Measurements from ENCODE around the gene SKOR1.
A peak's percentile ranks its signal among the peaks of the same experiment; 100 is the strongest.

The SKOR1 gene

GRCh38 chr15:67861983-67862382 lies 36.7 kb downstream of the SKOR1 start:
- H3K4me1 ChIP-seq (ENCODE audit: control insufficient read depth in 2 of 2, insufficient read depth in 1 of 2, low read depth in 1 of 2, low read length in 2 of 2): peaks cover 9 to 17% of the 10 kb centered on the region in 2 donors
- H4K91ac ChIP-seq (ENCODE audit: low read depth, low read length, poor library complexity): no peak overlapping the region
- WGBS, 2 donors (ENCODE audit: extremely low coverage in 2 of 2, insufficient read length in 2 of 2, insufficient replicate concordance in 1 of 2): no CpG with 5 or more reads among the region's 3 CpGs
- no peaks in the 10 kb centered on the region for H3K36me3 ChIP-seq (replicated peaks in 1 of 2; ENCODE audit: control insufficient read depth in 2 of 2, insufficient read depth in 2 of 2, low read length in 2 of 2)
- no peak overlapping the region for H3K4ac ChIP-seq (ENCODE audit: low read length)
- no peak overlapping the region for H3K4me2 ChIP-seq (ENCODE audit: insufficient read depth, low read length, poor library complexity, severe bottlenecking)
- H3K18ac ChIP-seq (ENCODE audit: low read length): no peak overlapping the region
- no peak overlapping the region for H2BK15ac ChIP-seq (ENCODE audit: low read length)
- H2AK5ac ChIP-seq (ENCODE audit: low read depth, low read length): no peak overlapping the region
- H2AFZ ChIP-seq (ENCODE audit: low read length): no peak overlapping the region
- no peaks in the 10 kb centered on the region for H3K9me3 ChIP-seq (replicated peaks in 1 of 2; ENCODE audit: control insufficient read depth in 2 of 2, insufficient read depth in 1 of 2, low read depth in 1 of 2, low read length in 2 of 2)
- H3K27ac ChIP-seq (replicated peaks; ENCODE audit: low read length): no peak overlapping the region
- no peak overlapping the region for H3K4me3 ChIP-seq (ENCODE audit: low read length in 2 of 2)
- H4K8ac ChIP-seq (ENCODE audit: low read depth, low read length): no peak overlapping the region
- H3K23ac ChIP-seq (ENCODE audit: low read depth, low read length, poor library complexity): no peak overlapping the region
- no peak overlapping the region for H2BK5ac ChIP-seq (ENCODE audit: low read length)
- H3K9ac ChIP-seq (ENCODE audit: low read depth, low read length, poor library complexity): no peak overlapping the region
- no peak overlapping the region for H3K14ac ChIP-seq (ENCODE audit: low read length)
- no peaks in the 10 kb centered on the region for H3K79me1 ChIP-seq (ENCODE audit: low read depth, low read length)
- no peak overlapping the region for H2BK12ac ChIP-seq (ENCODE audit: low read length)
- no peak overlapping the region for H2BK120ac ChIP-seq (ENCODE audit: low read depth, low read length)
- DNase-seq (ENCODE audit: low spot score): no peak
- no peaks in the 10 kb centered on the region for H3K27me3 ChIP-seq (ENCODE audit: control insufficient read depth in 3 of 3, insufficient read depth in 3 of 3, low read depth in 1 of 3, low read length in 3 of 3)

- Histone ChIP-seq H3K4ac (ENCODE audit: low read length) (no peak overlapping the region), H3K9me3 (replicated peaks in 1 of 2; ENCODE audit: control insufficient read depth in 2 of 2, insufficient read depth in 1 of 2, low read depth in 1 of 2, low read length in 2 of 2) (no peaks in the 10 kb centered on the region), H2AFZ (ENCODE audit: low read length) (peak overlapping the region; percentile 99), H3K36me3 (replicated peaks in 1 of 2; ENCODE audit: control insufficient read depth in 2 of 2, insufficient read depth in 2 of 2, low read length in 2 of 2) (no peaks in the 10 kb centered on the region), H3K18ac (ENCODE audit: low read length) (no peak overlapping the region), H3K4me1 (ENCODE audit: control insufficient read depth in 2 of 2, insufficient read depth in 1 of 2, low read depth in 1 of 2, low read length in 2 of 2) (peaks cover 9 to 17% of the 10 kb centered on the region in 2 donors), H4K91ac (ENCODE audit: low read depth, low read length, poor library complexity) (no peak overlapping the region), H2BK5ac (ENCODE audit: low read length) (no peak overlapping the region), H2AK5ac (ENCODE audit: low read depth, low read length) (no peak overlapping the region), H3K9ac (ENCODE audit: low read depth, low read length, poor library complexity) (no peak overlapping the region), H3K14ac (ENCODE audit: low read length) (no peak overlapping the region), H3K27me3 (ENCODE audit: control insufficient read depth in 3 of 3, insufficient read depth in 3 of 3, low read depth in 1 of 3, low read length in 3 of 3) (no peaks in the 10 kb centered on the region), H2BK12ac (ENCODE audit: low read length) (no peak overlapping the region), H2BK15ac (ENCODE audit: low read length) (no peak overlapping the region), H3K4me2 (ENCODE audit: insufficient read depth, low read length, poor library complexity, severe bottlenecking) (no peak overlapping the region), H3K79me1 (ENCODE audit: low read depth, low read length) (no peaks in the 10 kb centered on the region), H3K4me3 (ENCODE audit: low read length in 2 of 2) (no peak overlapping the region), H3K23ac (ENCODE audit: low read depth, low read length, poor library complexity) (no peak overlapping the region), H3K27ac (replicated peaks; ENCODE audit: low read length) (no peak overlapping the region), H2BK120ac (ENCODE audit: low read depth, low read length) (no peak overlapping the region), H4K8ac (ENCODE audit: low read depth, low read length) (no peak overlapping the region)
- DNase-seq (ENCODE audit: low spot score): no peak
- no CpG with 5 or more reads among the region's 16 CpGs for WGBS, 2 donors (ENCODE audit: extremely low coverage in 2 of 2, insufficient read length in 2 of 2, insufficient replicate concordance in 1 of 2)
These were observed 37.6 kb downstream of the SKOR1 start for GRCh38 chr15:67862750-67863441.

GRCh38 chr15:67863442-67863987 lies 38.2 kb downstream of the SKOR1 start:
- H4K91ac ChIP-seq (ENCODE audit: low read depth, low read length, poor library complexity): no peak overlapping the region
- no peaks in the 10 kb centered on the region for H3K27me3 ChIP-seq (ENCODE audit: control insufficient read depth in 3 of 3, insufficient read depth in 3 of 3, low read depth in 1 of 3, low read length in 3 of 3)
- H3K18ac ChIP-seq (ENCODE audit: low read length): peak overlapping the region; percentile 97
- H2AK5ac ChIP-seq (ENCODE audit: low read depth, low read length): no peak overlapping the region
- WGBS, 2 donors (ENCODE audit: extremely low coverage in 2 of 2, insufficient read length in 2 of 2, insufficient replicate concordance in 1 of 2): no CpG with 5 or more reads among the region's 41 CpGs
- no peaks in the 10 kb centered on the region for H3K36me3 ChIP-seq (replicated peaks in 1 of 2; ENCODE audit: control insufficient read depth in 2 of 2, insufficient read depth in 2 of 2, low read length in 2 of 2)
- peak overlapping the region; percentile 15 to 28 for H3K4me3 ChIP-seq (ENCODE audit: low read length in 2 of 2)
- no peak overlapping the region for H3K27ac ChIP-seq (replicated peaks; ENCODE audit: low read length)
- no peak overlapping the region for H3K23ac ChIP-seq (ENCODE audit: low read depth, low read length, poor library complexity)
- H3K9me3 ChIP-seq (replicated peaks in 1 of 2; ENCODE audit: control insufficient read depth in 2 of 2, insufficient read depth in 1 of 2, low read depth in 1 of 2, low read length in 2 of 2): peaks cover 0 to under 1% of the 10 kb centered on the region in 2 donors
- no peak overlapping the region for H3K9ac ChIP-seq (ENCODE audit: low read depth, low read length, poor library complexity)
- H3K79me1 ChIP-seq (ENCODE audit: low read depth, low read length): no peaks in the 10 kb centered on the region
- H2BK120ac ChIP-seq (ENCODE audit: low read depth, low read length): no peak overlapping the region
- peak overlapping the region; percentile 42 for H3K14ac ChIP-seq (ENCODE audit: low read length)
- no peak overlapping the region for H3K4ac ChIP-seq (ENCODE audit: low read length)
- H3K4me2 ChIP-seq (ENCODE audit: insufficient read depth, low read length, poor library complexity, severe bottlenecking): peak overlapping the region; percentile 59
- peak; percentile 77 for DNase-seq (ENCODE audit: low spot score)
- H2BK5ac ChIP-seq (ENCODE audit: low read length): peak overlapping the region; percentile 17
- H2BK12ac ChIP-seq (ENCODE audit: low read length): peak overlapping the region; percentile 59
- peaks cover 9 to 17% of the 10 kb centered on the region in 2 donors for H3K4me1 ChIP-seq (ENCODE audit: control insufficient read depth in 2 of 2, insufficient read depth in 1 of 2, low read depth in 1 of 2, low read length in 2 of 2)
- no peak overlapping the region for H4K8ac ChIP-seq (ENCODE audit: low read depth, low read length)
- peak overlapping the region; percentile 99 for H2AFZ ChIP-seq (ENCODE audit: low read length)
- H2BK15ac ChIP-seq (ENCODE audit: low read length): peak overlapping the region; percentile 90

GRCh38 chr15:67865331-67865730 lies 40.0 kb downstream of the SKOR1 start:
- H3K4me2 ChIP-seq (ENCODE audit: insufficient read depth, low read length, poor library complexity, severe bottlenecking): no peak overlapping the region
- no peak overlapping the region for H3K14ac ChIP-seq (ENCODE audit: low read length)
- no peak for DNase-seq (ENCODE audit: low spot score)
- peaks cover 9 to 13% of the 10 kb centered on the region in 2 donors for H3K4me1 ChIP-seq (ENCODE audit: control insufficient read depth in 2 of 2, insufficient read depth in 1 of 2, low read depth in 1 of 2, low read length in 2 of 2)
- H2BK15ac ChIP-seq (ENCODE audit: low read length): no peak overlapping the region
- H3K27ac ChIP-seq (replicated peaks; ENCODE audit: low read length): no peak overlapping the region
- no peak overlapping the region for H2BK5ac ChIP-seq (ENCODE audit: low read length)
- H3K9ac ChIP-seq (ENCODE audit: low read depth, low read length, poor library complexity): no peak overlapping the region
- no peaks in the 10 kb centered on the region for H3K79me1 ChIP-seq (ENCODE audit: low read depth, low read length)
- no peak overlapping the region for H2AK5ac ChIP-seq (ENCODE audit: low read depth, low read length)
- peaks cover 2 to 15% of the 10 kb centered on the region in 2 donors for H3K9me3 ChIP-seq (replicated peaks in 1 of 2; ENCODE audit: control insufficient read depth in 2 of 2, insufficient read depth in 1 of 2, low read depth in 1 of 2, low read length in 2 of 2)
- no peak overlapping the region for H2BK12ac ChIP-seq (ENCODE audit: low read length)
- no peak overlapping the region for H3K4ac ChIP-seq (ENCODE audit: low read length)
- no peak overlapping the region for H3K23ac ChIP-seq (ENCODE audit: low read depth, low read length, poor library complexity)
- H3K18ac ChIP-seq (ENCODE audit: low read length): no peak overlapping the region
- H2AFZ ChIP-seq (ENCODE audit: low read length): no peak overlapping the region
- H4K91ac ChIP-seq (ENCODE audit: low read depth, low read length, poor library complexity): no peak overlapping the region
- no peak overlapping the region for H2BK120ac ChIP-seq (ENCODE audit: low read depth, low read length)
- WGBS, 2 donors (ENCODE audit: extremely low coverage in 2 of 2, insufficient read length in 2 of 2, insufficient replicate concordance in 1 of 2): no CpG with 5 or more reads among the region's 3 CpGs
- no peak overlapping the region for H3K4me3 ChIP-seq (ENCODE audit: low read length in 2 of 2)
- no peak overlapping the region for H4K8ac ChIP-seq (ENCODE audit: low read depth, low read length)
- H3K27me3 ChIP-seq (ENCODE audit: control insufficient read depth in 3 of 3, insufficient read depth in 3 of 3, low read depth in 1 of 3, low read length in 3 of 3): no peaks in the 10 kb centered on the region
- no peaks in the 10 kb centered on the region for H3K36me3 ChIP-seq (replicated peaks in 1 of 2; ENCODE audit: control insufficient read depth in 2 of 2, insufficient read depth in 2 of 2, low read length in 2 of 2)
